Measurements from ENCODE around the gene USF3.

Gene USF3, protein sequence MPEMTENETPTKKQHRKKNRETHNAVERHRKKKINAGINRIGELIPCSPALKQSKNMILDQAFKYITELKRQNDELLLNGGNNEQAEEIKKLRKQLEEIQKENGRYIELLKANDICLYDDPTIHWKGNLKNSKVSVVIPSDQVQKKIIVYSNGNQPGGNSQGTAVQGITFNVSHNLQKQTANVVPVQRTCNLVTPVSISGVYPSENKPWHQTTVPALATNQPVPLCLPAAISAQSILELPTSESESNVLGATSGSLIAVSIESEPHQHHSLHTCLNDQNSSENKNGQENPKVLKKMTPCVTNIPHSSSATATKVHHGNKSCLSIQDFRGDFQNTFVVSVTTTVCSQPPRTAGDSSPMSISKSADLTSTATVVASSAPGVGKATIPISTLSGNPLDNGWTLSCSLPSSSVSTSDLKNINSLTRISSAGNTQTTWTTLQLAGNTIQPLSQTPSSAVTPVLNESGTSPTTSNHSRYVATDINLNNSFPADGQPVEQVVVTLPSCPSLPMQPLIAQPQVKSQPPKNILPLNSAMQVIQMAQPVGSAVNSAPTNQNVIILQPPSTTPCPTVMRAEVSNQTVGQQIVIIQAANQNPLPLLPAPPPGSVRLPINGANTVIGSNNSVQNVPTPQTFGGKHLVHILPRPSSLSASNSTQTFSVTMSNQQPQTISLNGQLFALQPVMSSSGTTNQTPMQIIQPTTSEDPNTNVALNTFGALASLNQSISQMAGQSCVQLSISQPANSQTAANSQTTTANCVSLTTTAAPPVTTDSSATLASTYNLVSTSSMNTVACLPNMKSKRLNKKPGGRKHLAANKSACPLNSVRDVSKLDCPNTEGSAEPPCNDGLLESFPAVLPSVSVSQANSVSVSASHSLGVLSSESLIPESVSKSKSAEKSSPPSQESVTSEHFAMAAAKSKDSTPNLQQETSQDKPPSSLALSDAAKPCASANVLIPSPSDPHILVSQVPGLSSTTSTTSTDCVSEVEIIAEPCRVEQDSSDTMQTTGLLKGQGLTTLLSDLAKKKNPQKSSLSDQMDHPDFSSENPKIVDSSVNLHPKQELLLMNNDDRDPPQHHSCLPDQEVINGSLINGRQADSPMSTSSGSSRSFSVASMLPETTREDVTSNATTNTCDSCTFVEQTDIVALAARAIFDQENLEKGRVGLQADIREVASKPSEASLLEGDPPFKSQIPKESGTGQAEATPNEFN (N-terminal part only)

DNA sequence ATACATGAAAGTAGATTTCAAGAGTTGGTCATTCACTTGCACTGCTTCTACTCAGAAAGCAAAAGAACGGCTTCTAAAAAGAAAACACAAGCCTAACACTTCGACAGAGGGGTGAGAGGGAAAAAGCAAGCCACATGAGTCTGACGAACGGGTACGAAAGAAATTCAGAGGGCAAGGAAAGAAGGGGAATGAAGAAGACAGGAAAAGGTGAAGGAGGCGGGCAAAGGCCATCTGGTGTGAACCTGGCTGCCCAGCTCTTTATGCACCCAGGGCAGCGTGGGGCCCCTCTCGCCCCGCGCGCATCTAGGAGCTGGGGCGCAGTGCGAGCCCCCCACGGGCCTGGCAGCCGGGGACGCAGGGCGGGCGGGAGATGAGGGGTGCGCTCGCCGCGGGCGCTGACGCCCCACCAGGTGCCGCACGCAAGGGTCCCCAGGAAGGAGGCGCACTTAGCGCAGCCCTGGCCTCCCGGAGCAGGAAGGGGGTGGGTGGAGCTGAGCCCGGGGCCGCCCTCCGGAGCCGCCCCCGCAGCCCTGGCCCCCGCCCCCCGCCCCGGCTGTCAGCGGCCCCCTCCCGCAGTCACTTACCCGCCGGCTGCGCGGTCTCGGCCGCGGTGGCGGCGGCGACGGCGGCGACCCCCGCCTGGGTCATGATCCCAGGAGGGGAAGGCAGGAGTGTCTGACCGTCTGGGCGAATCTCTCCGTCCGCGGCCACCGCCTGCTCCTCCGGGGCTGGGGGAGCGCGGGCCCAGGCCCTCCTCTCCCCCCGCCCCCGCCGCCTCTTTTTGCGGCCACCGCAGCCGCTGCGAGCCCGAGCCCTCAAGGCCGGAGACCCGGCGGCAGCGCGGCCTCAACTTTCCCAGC, at the start of gene USF3:
USF3 (minus strand) TSS at position 857 of the 860 bp plus-strand sequence. CDS start 21,764 bp downstream, outside the sequence.
- peak; percentile 55 for DNase-seq (ENCODE audit: low read depth)

DNA sequence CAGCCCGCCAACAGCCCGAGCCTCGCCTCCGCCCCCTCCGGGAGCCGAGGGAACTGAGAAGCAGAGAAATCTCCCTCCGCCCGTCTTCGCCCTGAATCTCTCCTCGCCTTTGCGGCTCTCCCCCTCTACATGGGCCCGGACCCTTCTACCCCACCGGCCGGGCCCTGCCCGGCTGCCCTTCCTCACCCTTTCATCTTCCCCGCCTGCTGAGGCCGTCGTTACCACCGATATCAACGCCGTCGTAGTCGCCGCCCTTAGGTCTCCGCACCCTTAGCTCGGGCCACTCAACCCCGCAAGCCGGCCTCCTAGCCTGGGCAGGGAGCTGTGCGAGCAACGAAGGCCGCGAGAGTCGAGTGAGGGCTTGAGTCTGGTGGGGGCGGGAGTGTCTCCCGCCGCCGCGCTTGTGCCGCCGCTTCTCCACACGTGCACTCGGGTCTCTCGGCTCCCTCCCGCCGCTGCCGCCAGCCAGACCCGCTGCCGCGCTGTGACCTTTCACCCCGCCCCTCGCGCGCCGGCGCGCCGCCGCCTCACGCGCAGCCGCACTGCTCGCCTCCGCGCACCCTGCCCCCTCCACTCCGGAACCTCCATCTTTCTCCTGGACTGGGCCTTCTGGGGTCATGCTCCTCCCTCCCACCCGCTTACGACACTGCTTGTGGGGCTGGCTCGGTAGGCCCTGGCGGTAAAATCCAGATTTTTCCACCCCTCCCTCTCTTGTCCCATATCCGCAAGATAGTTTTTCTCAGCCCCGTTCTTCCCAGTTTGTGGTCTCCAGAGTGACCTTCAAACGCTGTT, 49.5 kb upstream of the USF3 start, which contains the start of gene NAA50:
NAA50 (minus strand) TSS at position 494 of the 792 bp plus-strand sequence; CDS start at position 194, 300 bp downstream.
- DNase-seq (ENCODE audit: low read depth) = peak; percentile 90

DNA sequence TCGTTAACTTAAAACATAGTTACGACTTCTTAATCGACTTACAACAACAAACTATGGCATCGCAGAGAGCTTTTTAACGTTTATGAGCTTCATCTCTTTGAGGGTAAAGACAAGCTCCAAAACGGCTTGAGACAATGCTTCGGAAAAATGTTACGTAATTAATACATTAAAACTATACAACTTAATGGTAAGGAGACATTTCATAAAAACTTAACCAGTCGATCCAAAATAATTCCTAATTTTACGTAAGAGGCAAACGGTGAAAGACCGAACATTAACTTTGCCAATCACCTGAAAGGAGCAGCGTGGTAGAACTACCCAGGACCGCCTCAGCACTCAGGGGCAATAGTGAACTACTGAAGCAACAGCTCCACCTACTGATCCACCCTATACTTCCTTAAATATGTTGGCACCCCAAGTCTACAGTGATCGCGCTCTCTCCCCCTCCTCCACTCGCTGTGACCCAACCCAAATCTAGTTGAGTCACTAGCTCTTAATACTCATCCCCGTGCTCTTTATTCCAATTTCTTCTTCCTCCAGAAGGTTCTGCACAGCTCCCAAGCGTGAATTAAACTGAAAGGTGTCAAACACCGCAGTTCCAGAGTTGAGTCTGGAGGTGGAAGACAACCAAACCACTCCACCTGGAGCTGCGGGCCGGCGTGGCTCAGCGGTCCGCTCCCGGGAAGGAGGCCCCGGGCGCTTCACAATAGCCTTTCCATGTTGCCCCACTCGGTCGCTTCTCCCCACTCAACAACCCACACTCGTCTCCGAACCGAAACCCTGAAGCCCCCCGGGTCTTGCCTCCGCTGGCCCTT, 48.7 kb upstream of the USF3 start:
- peak; percentile 30 for DNase-seq (ENCODE audit: low read depth)

DNA sequence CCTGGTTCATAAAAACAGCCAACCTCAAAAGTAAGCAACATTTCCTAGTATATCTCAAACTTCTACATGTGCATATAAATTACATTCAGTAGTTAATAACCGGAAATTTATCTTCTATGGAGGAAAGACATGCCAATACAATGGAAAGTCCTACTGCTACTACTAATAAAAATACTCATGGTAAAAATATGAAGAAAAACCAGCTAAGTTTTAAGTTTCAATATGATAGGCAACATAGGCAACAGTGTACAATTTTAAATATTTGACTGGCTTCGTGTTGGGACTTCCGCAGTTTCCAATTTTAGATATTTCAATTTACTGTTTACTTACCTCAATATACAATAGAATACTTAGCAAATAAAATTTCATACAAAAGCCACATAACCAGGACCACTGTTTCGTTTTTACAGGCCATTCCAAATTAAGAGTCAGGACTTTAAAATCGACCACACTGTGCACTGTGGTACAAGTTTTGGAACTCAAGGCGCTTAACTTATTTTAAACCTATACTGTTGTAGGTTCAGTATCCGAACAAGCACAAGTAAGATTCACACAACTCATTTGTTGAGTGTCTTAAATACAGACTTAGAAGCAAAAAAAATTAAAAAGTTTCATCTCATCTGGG, 46.7 kb upstream of the USF3 start:
- no peak for DNase-seq (ENCODE audit: low read depth)

DNA sequence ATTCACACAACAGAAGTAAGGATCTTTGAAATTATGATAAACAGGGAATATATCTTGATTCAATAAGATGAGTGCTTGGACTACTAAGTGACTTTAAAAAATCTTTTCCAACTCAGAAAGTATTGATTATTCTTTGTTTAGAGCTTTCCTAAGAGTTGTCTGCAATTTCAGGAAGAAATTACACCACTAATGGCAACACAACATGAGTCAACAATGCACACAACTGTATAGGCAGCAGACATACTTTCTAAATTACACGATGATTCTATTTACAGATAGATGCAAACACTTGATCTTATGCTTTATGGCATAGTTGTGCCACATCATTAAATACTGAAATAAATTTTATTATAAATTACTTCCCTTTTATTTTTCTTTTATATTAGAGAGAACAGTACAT, 45.2 kb upstream of the USF3 start:
- no peak for DNase-seq (ENCODE audit: low read depth)

DNA sequence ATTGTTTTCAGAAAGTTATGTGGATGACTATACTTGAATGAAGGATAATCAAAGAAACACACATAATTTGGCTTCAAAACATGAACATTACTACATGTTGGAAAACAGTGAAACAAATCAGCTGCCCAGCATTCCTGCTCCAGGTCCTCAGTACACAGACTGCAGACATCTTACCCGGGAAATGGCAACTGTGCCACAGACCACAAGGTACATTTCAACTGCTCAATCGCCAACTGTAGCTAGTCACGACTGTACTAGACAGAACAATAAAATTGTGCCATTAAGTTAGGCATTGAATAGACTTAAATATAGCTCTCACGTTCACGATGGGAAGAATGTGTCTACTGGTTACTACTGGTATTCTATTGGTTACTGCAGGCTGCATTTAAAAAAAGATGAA, 44.6 kb upstream of the USF3 start:
- DNase-seq (ENCODE audit: low read depth) = no peak

DNA sequence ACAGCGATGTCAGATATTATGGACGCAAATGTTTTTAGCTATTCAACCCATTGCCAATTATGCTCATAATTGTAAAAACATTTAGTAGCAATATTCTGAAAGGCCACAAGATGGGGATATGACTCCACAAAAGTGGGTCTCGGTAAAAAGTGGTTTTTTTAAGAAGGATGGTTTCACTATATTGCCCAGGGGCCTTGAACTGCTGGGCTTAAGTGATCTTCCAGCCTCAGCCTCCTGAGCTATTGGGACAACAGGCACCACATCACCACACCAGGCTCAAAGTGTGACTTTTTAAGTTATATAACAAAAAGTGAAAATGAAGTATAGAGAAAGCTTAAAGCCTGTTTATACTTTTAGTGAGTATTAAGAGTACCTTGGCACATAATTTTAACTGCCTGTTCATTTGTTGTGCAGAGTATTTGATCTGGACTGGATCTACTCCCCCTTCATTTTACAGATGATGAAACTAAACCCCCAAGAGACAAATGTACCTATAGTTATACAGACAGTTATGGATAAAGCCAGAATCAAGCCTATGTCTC, 40.2 kb upstream of the USF3 start:
- DNase-seq (ENCODE audit: low read depth) = no peak

DNA sequence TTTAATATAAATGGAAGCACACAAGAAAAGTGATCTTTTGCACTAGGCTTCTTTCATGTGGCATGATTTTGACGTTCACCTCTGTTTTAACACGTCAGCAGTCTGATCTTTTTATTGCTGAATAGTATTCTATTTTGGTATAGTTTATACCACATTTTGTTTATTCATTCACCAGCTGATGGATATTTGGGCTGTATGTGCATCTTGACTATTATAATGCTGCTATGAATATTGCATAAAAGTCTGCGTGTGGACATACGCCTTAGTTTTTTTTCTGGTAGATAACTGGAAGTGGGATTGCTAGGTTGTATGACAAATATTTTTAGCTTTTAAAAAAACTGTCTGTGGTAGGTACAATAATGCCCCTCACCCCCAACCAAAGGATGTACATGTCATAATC, 35.3 kb upstream of the USF3 start:
- no peak for DNase-seq (ENCODE audit: low read depth)

DNA sequence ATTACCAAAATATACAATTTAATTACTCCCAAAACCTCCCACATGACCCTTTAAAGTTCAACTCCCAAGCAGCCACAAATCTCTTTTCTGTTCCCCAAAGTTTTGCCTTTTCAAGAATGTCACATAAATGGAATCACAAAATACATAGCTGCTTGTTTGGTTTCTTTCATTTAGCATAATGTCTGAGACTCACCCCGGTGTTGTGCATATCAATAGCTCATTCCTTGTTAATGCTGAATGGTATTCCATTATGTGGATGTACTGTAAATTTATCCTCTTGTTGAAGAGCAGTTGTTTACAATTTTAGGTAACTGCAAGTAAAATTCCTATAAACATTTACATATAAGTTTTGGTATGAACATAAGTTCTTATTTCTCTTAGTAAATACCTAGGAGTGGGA, 34.1 kb upstream of the USF3 start:
- DNase-seq (ENCODE audit: low read depth) = no peak

DNA sequence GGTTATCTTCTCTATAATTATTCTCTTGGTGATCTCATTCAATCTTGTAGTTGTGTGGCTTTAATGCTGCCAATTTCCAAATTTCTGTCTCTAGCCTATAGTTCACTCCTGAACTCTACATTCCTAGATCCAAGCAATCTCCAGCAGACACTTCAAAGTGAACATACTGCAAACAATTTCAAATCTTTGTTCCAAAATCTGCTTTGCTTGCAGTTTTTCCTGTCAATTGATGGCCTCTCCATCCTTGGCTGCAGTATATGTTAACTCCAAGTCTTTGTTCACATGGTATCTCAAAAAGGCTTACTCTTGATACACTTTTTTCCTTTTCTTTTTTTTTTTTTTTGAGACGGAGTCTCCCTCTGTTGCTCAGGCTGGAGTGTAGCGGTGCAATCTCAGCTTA, 32.2 kb upstream of the USF3 start:
- DNase-seq (ENCODE audit: low read depth) = no peak

DNA sequence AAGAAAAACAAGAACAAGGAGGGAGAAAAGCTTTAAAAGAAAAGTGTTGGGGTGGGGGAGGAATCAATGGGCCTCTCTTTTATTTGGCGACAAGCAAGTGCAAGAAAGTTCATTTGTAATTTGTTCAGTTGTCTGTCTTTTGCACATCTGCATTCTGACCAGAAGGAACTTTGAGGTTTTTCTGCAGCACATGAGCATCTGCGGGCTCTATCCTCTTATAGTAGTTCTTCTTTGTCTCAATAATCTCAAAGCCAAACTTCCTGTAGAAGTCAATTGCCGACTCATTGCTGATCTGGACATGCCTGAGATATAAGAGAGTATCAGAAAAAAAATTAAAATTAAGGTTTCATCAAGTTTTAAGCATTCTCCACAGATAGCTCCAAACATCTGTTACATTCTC, 25.2 kb upstream of the USF3 start:
- no peak for DNase-seq (ENCODE audit: low read depth)

DNA sequence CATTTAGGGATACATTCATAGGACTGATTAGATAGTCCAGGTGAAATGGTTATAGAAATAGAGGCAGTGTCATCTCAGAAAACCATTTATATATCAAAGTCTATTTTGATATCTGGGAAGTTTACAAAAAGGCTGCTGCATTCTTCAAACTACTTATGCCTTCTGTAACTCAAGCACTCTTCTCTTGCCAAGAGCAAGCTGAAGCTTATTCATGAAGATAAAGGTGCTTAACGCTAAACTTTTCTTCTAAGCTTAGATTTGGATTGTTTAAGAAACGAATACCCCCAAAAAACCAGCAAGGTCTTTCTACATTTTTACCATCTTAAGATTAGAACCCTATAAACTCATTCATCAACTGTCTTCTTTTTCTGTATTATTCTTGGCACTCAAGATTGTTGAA, 23.3 kb upstream of the USF3 start:
- DNase-seq (ENCODE audit: low read depth) = no peak

DNA sequence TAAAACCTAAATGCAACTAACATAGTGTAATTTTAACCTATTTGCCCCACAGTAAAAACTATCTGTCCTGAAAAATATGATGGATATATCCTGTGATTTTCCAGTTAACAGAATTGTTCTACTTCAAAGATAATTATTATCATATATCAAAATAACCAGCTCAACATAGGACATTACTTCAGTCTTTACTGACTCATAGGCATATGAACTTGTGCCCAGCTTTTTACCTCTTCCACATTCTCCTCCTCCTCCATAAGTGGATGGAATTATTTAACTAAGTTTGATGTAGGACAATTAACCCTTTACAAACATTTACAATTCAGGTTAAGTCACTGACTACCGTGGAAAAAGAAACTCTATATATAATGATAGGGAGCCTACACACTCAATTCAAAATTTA, 22.9 kb upstream of the USF3 start:
- DNase-seq (ENCODE audit: low read depth) = no peak

DNA sequence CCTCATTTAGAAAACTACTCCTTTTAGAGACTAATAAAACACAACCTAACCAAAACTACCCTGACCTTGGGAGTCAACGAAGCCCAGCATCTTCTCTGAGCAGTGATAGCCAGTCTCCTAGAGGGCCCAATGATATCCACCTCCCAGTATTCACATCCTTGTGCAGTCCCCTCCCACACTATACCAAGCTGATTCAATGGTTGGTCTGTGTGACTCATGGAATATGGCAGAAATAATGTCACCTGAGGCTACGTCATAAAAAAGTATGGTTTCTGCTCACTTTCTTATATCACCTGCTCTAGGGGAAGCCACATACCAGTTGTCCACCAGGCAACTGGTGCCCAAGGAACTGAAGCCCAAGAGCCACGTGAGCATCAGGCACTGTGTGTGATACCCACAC, 21.4 kb upstream of the USF3 start:
- no peak for DNase-seq (ENCODE audit: low read depth)

DNA sequence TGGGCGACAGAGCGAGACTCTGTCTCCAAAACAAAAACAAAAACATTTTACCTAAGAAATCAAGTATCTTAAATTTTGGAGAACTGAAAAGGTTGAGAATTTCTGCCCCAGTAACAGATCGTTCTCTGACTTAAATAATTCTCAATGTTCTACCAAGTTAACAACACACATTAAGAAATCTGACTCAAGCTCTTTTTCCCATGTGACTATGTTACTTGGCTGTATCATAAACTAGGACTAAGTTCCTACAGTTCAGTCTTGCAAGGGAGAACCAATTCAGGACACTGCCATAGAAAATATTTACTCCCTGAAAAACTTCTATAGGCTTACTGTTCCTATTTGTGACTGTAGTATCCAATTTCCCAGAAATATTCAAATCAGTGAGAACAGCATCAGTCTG, 20.9 kb upstream of the USF3 start:
- no peak for DNase-seq (ENCODE audit: low read depth)

DNA sequence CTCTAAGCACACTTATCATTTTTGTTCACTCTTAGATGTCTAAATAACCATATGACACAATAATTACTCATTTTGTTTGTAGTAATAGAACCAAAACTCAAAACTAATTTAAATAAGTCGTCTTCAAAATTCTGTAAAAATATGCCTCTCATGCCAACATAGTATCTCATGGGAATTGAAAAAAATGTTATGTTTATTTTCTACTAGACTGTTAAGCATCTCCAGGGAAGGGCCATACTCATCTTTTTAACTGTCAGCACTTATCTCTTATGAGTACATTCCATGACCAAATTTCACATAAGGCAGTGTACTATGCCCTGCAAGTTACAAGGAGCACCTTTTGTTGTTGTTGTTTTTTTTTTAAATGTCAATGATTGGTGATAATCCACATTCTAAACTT, 18.3 kb upstream of the USF3 start:
- no peak for DNase-seq (ENCODE audit: low read depth)

DNA sequence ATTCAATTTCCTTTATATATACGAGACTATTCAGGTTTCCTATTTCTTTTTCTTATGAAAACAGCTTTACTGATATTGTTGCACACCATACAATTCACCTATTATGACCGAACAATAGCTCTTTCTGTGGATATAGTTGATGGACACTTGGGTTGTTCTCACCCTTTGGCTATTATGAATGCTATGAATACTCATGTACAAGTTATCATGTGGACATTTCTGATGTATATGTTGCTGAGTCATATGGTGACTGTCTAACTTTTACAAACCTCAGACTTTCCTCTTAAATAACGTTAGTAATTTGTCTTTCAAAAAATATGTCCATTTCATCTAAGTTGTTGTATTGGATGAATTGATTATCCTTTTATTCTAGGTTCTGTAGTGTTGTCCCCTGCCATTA, 15.7 kb upstream of the USF3 start:
- DNase-seq (ENCODE audit: low read depth) = no peak

DNA sequence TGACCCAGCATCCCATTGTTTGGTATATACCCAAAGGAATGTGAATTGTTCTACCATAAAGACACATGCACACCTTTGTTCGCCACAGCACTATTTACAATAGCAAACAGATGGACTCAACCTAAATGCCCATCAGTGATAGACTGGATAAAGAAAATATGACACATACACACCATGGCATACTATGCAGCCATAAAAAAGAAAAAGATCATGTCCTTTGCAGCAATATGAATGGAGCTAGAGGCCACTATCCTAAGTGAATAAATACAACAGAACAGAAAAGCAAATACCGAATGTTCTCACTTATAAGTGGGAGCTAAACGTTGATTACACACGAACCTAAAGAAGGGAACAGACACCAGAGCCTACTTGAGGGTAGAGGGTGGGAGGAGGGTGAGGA, 11.4 kb upstream of the USF3 start:
- DNase-seq (ENCODE audit: low read depth) = no peak

DNA sequence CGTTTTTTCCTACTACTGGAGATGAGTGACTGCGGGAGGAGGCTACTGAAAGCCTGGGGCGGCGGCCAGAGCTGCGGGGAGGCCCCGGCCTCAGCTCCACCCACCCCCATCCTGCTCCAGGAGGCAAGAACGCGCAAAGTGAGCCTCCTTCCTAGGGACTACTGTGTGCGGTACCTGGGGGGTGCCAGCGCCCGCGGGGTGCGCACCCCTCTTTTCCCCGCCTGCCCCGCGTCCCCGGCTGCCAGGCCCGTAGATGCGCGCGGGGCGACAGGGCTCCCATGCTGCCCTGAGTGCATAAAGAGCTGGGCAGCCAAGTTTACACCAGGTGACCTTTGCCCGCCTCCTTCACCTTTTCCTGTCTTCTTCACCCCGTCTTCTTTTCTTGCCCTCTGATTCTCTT, 2.5 kb upstream of the USF3 start:
- DNase-seq (ENCODE audit: low read depth) = no peak

Measured in stimulated activated CD8-positive, alpha-beta memory T cell treated with anti-CD3 and anti-CD28 coated beads, Interleukin-7, amount 100 ng/mL, for 24 hours (primary cell).